ENCODE data around the gene SETDB1. TPM values are rescaled to one million over a fixed set of nuclear protein-coding genes. Genes with fewer than 3 reads are reported as not detected.

SETDB1 gene
- polyA plus RNA-seq, 1 donor from 2014 or later, result 39.1 TPM

GRCh38 chr1:150922519-150922975, 3.6 kb upstream of the SETDB1 start:
- no peak overlapping the region for H3K27ac ChIP-seq (ENCODE audit: low read length)
- H3K9me2 ChIP-seq (ENCODE audit: insufficient read depth, low read length), result no peaks in the 10 kb centered on the region
- H4K20me1 ChIP-seq (ENCODE audit: insufficient read depth), result no peaks in the 10 kb centered on the region
- H3F3A ChIP-seq (ENCODE audit: insufficient read depth, low read length, poor library complexity, severe bottlenecking), result no peaks in the 10 kb centered on the region
- peak; percentile 61 for TF ChIP-seq RAD21 (conservative IDR thresholded peaks at IDR 0.05)
- TF ChIP-seq TAF1 (IDR thresholded peaks at IDR 0.05; ENCODE audit: low read depth), result no peak
- TF ChIP-seq SMC3 (conservative IDR thresholded peaks at IDR 0.05; ENCODE audit: poor library complexity), result peak; percentile 74
- peak; percentile 74 for TF ChIP-seq CTCF (IDR thresholded peaks at IDR 0.05; ENCODE audit: poor library complexity, severe bottlenecking)
- no peak overlapping the region for H2AFZ ChIP-seq (ENCODE audit: low read depth, low read length)
- H3K36me3 ChIP-seq (ENCODE audit: insufficient read depth, low read length), result no peaks in the 10 kb centered on the region
- no peak overlapping the region for H3K9ac ChIP-seq (ENCODE audit: low read length)
- H3K4me2 ChIP-seq (ENCODE audit: low read length), result no peak overlapping the region
- H3K9me3 ChIP-seq (ENCODE audit: low read length), result no peaks in the 10 kb centered on the region
- H3K4me3 ChIP-seq (ENCODE audit: low read length), result no peak overlapping the region
- H3K79me2 ChIP-seq (replicated peaks; ENCODE audit: insufficient read depth, low read length), result peaks cover 9% of the 10 kb centered on the region
- H3K27me3 ChIP-seq (ENCODE audit: insufficient read depth, low read depth, low read length), result no peaks in the 10 kb centered on the region

GRCh38 chr1:150925080-150925479, 1.1 kb upstream of the SETDB1 start:
- Histone ChIP-seq H3K36me3 (ENCODE audit: insufficient read depth, low read length) (peaks cover 6% of the 10 kb centered on the region), H3K4me3 (ENCODE audit: low read length) (peak overlapping the region; percentile 73), H3K27ac (ENCODE audit: low read length) (no peak overlapping the region), H2AFZ (ENCODE audit: low read depth, low read length) (no peak overlapping the region), H3F3A (ENCODE audit: insufficient read depth, low read length, poor library complexity, severe bottlenecking) (no peaks in the 10 kb centered on the region), H3K9me3 (ENCODE audit: low read length) (no peaks in the 10 kb centered on the region), H3K79me2 (replicated peaks; ENCODE audit: insufficient read depth, low read length) (peaks cover 10% of the 10 kb centered on the region), H4K20me1 (ENCODE audit: insufficient read depth) (no peaks in the 10 kb centered on the region), H3K9me2 (ENCODE audit: insufficient read depth, low read length) (no peaks in the 10 kb centered on the region), H3K27me3 (ENCODE audit: insufficient read depth, low read depth, low read length) (no peaks in the 10 kb centered on the region), H3K4me2 (ENCODE audit: low read length) (no peak overlapping the region), H3K9ac (ENCODE audit: low read length) (no peak overlapping the region)
- TF ChIP-seq REST (IDR thresholded peaks at IDR 0.05; ENCODE audit: borderline replicate concordance) (no peak), RAD21 (conservative IDR thresholded peaks at IDR 0.05) (no peak), EZH2 (IDR thresholded peaks at IDR 0.05; ENCODE audit: borderline replicate concordance, insufficient read depth, low read length, poor library complexity, severe bottlenecking) (no peak), MXI1 (conservative IDR thresholded peaks at IDR 0.05; ENCODE audit: poor library complexity, severe bottlenecking) (no peak), SMC3 (conservative IDR thresholded peaks at IDR 0.05; ENCODE audit: poor library complexity) (no peak), CTCF (IDR thresholded peaks at IDR 0.05; ENCODE audit: poor library complexity, severe bottlenecking) (no peak), POLR2AphosphoS5 (IDR thresholded peaks at IDR 0.05) (no peak), TAF1 (IDR thresholded peaks at IDR 0.05; ENCODE audit: low read depth) (no peak), EP300 (conservative IDR thresholded peaks at IDR 0.05; ENCODE audit: poor library complexity, severe bottlenecking) (no peak)

Measured in neural cell (in vitro differentiated cells).